ENCODE data around the gene COL6A1.

GRCh38 chr21:46027851-46028493 is 46.4 kb downstream of the COL6A1 start:
- TF ChIP-seq YY1 (IDR thresholded peaks at IDR 0.05; ENCODE audit: insufficient read depth, insufficient read length) (no peak), SUZ12 (IDR thresholded peaks at IDR 0.05; ENCODE audit: extremely low read depth, insufficient read depth, insufficient read length) (no peak)
